ENCODE results near the gene PAPPA2.

GRCh38 chr1:176849281-176849680 is 386.3 kb downstream of the PAPPA2 start:
- TF ChIP-seq CTCF (conservative IDR thresholded peaks at IDR 0.05) (no peak), EZH2 (IDR thresholded peaks at IDR 0.05; ENCODE audit: low read depth) (no peak)

All from PC-9 (cell line).